HTR-8/SVneo (cell line): ENCODE data around the gene PTPRE.
A peak's percentile ranks its signal among the peaks of the same experiment; 100 is the strongest.

Experiments used
- DNase-seq: peaks from one replicate; pipeline ENCODE4 v3.0.0; 2011; ENCODE audit warnings: low spot score, mixed read lengths; ENCODE audit not compliant: insufficient read length
- FAIRE-seq: peaks from 2 replicates; lab custom pipeline; 2011; peaks lifted over from hg19 to GRCh38; lab: Jason Lieb, UNC

The PTPRE gene

DNA sequence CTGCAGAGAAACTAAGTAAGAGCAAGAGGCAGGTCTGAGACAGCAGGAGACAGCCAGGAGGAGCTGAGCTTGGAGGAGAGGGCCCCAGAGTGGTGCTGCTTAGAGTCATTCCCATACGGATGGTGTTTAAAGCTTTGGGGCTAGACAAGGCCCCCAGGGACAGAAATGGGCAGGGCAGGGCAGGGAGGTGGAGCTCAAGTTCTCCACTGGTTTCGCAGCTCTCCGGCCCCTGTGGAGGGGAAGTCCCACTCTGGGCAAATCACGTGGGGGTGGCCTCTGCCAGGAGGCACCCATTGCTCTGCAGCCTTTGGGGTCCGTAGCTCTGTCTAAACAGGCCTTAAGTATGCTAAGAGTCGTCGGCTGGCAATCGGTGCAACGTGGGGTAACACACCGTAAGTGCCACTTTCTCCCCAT, 1.0 kb upstream of the PTPRE start:
- DNase-seq, result no peak
- no peak for FAIRE-seq

DNA sequence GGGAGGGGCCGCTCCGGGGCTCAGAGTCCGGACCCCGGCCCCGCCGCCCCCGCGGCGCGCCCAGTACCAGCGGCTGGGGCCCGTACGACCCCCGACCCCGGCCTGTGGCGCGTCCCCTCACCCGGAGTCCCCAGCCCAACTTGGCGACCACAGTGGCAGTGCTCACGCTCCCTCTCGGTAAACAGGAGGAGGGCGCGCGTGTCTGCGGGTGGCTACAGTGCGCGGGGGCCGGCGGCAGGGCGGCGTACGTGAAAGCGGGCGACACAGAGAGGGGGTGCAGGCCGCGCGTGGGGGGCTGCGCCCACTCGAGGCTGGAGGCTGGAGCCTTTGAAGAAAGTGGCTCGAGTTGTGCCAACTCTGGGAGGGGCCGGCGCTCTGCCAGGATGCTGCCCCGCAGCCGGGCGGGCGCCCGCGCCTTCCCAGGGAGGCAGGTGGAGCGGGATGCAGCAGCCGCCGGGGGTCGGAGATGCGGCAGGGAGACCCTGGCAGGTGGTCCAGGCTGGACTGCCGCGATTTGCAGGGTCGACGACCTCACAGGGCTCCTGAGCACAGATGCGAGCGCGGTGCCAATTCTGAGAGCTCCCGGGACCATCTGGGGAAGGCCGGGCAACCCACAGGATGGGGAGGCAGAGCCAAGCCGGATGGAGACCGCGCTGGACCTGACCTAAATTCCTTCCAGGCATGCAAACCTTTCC, 655 bp downstream of the PTPRE start:
- FAIRE-seq (no peak), DNase-seq (no peak)

DNA sequence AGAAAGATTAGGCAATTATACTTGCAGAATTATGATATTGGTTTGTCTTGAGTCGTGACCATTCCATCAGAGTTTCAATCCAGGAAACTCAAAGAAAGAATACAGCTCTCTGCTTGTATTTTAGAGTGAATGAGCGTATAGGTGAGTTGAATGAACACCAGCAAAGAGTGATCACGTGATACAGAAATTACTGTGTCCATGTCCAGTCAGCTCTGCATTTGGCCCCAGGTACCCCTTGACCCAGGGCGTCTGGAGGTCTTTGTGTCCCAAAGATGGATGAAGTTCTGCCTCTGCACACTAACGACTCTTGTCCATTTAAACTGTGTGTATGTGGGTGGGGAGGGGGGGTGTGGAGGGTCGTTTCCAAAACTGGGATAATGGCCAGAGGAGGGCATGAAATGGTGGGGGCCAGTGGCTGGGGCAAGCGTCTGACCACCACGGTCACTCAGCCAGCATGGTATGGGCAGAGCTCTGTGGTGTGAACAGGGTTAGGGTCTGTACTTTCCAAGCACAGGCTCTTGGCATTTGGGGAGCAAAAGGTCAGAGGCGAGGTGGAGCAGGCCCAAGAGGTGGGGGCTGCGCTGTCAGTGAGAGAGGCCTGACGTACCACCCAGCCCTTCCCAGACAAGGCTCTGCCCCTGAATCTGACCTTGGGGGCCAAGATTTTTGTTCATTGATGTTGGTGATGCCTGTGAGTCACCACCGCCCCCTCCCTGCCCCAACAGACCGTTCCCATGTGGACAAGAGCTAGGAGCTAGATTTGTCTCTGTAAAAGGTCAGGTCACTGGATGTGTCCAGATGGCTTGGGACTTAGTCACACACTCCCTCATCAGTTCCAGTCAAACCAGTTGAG, 1.4 kb downstream of the PTPRE start:
- FAIRE-seq (peak; percentile 31), DNase-seq (peak; percentile 63)

DNA sequence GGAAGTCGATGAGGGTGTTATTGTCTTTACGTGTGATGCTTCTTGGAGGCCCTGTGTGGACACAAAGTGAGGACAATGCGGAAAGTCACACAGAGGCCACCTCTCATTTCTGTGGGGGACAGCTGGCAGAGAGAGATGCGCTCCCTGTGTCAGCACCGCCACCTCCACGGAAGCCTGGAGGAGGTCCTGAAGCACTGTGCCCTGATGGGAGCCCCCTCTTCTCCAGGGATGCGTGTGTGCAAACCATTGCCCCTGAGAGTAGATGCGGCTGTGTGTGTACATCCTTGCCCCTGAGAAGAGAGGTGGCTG, 2.0 kb downstream of the PTPRE start:
- FAIRE-seq, result no peak
- DNase-seq, result no peak

DNA sequence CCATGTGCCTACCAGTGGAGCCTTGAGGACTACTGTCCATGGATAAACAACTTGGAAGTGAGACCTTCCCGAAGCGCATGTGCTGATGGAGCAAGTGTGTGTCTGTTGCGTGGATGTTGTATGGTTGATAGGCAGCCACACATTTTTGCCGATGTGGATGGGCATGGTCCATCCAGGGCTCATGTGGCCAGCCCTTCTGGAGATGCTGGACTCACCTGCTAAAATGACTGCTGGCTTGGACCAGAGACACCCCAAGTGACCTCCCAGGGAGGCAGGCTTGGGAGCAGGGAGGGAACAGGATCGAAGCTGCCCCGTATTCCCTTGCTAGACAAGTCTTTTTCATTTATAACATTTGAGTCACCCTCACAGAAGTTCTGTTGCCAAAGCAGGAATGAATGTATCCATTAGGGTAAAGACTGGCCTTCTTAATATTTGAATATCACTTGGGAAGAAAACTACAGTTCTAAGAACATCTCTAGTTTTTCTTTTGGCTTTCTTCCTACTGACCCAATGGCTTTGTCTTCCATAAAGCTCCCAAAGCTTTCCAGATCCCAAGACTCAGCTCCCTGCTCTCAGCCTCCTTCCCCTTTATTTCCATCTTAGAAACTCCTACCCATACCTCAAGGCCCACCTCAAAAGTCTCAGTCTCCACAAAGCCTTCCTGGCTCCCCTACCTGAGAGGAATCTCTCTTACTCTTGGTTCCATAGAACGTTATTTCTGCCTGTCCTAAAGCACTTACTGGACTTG, 3.0 kb downstream of the PTPRE start:
- DNase-seq (no peak), FAIRE-seq (no peak)

DNA sequence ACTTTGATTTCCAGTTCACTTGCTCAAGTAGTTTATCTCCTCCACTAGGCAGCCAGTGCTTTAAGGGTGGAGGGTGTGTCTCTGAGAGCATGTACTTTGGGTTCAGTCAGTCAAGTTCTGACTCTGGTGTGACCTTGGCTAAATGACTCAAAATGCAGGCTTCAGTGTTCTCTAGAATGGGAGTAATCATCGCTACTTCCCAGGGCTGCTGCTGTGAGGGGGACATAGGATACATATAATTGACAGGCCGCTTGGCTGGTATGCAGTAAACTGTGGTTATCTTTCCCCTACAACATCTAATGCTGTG, 3.5 kb downstream of the PTPRE start:
- no peak for FAIRE-seq
- no peak for DNase-seq

DNA sequence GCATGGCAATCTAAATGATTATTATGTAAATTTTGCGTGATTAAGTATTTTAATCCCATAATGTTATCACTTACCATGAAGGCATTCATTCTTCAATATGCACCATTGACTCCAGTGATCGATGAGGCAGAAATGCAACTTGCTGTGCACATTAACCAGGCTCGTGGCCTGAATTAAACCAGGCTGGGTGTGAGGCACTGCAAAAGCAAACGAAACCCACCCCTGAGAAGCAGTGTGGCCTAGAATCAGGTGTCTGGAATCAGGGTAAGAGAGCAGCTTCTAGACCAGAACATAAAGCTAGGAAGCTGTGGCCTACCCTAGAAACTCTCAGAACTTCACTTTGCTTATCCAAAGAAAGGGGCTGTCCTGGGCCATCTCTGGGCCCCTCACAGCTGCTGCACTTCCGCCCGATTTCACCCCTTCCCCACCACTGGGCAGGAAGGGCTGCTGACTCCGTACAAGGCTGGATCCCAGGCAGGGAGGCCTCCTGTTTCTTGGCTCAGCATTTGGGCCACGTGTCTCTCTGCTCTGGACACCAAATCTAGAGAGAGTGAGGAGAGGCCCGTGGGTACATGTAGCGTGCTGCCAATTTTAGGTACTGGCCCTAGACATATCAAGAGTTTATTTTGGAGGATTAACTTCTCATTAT, 4.4 kb downstream of the PTPRE start:
- FAIRE-seq, result no peak
- no peak for DNase-seq

DNA sequence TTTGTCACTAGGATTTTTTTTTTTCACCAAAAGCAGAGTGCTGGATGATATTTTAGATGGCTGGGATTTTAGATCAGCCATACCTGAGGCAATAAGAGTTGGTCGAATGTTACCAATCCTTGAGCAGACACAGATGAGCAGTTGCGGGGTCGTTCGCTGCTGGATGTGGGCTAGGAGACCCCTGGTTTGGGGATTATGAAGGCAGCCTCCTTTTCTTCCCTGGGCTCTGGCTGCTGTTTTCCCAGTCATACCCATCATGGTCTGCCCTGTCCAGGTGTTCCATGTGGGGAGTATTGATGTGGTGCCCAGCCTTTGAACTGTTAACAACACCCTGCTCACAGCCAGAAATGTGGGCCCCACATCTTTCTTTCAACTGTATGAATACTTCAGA, 5.0 kb downstream of the PTPRE start:
- no peak for DNase-seq
- no peak for FAIRE-seq

DNA sequence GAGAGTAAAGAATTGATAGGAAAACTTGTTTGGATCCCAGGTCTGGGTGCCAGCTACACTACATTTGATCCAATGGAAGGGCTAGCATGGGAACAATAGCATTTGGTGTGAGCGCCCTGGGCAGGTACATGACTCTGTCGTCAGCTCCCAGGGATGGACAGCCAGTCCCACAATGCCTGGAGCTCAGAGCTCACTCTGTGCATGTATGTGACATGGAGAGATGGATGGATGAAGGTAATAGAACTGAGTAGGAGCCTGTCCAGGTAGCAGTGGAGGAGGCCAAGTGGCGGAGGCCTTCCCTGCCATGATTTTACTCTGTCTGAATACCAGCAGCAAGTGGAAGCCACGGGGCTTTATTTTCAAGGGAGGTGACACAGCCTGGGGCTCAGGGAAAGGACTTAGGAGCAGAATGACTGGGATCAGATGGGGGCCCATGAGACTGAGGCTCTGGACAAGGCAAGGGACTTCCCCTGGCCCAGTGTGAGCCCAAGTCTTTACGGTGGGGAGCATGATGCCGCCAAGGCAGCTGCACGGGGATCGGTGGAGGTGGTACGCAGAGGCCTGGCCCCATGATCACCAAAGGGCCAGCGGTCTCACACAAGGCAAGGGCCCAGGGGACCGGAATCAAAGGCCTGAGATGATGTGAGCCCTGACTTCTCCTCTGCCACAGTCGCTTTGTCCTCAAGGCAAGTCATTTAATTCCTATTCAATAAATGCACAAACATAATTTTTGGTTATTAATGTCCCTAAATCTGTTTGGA, 5.9 kb downstream of the PTPRE start:
- FAIRE-seq (no peak), DNase-seq (no peak)

DNA sequence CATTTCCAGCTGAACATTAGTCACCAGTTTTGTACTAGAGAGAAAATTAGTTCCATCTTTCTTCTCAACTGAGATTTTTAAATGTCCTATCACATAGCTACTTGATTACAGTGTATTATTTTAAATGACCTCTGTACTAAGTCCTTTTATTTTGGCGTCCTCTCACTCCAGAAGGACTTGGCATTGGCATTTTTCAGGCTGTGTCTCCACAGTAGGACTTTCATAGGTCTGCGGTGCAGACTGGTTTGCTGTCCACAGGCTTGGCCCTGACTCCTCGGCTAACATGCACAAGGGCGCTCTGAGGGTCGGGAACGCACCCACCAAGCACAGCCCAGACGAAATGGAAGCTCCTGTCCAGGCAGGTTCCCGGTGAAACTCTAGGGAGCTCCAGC, 6.5 kb downstream of the PTPRE start:
- DNase-seq, result no peak
- FAIRE-seq, result no peak

DNA sequence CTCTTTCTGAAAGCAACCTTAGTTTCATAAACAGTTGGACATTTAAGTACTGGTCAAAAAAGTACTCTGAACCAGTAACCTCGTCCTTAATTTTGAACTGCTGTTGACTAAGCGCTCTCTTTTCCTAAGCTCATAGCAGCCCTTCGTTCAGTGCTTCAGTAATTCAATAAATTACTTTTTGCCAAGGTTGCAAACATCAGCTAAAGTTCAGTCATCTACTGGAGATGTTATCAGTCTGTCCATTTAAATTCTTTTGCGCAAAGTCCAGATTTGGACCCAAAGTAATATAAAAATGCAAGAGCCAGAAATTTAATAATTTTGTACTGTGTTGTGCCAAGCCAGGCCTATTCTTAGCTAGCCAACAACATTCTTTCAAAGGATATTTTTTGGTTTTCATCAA, 8.4 kb downstream of the PTPRE start:
- FAIRE-seq, result no peak
- no peak for DNase-seq

DNA sequence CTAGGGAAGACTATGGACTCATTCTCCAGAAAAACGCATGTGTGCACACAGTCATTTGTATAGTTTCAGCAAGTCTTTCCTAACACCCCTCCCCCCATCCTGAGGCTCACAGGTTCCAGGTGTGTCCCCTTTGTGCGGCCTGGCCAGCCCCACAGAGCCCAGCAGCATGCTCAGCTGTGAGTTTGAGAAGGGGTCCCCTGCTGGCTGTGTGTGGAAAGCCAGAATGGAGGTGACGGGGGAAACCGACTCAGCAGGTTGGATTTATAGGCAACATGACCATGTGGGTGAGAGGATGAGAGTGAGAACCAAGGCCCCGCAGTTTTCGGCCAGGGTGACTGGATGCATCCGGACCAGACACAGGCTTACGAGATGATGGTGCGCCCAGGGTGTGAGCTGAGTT, 9.9 kb downstream of the PTPRE start:
- no peak for DNase-seq
- no peak for FAIRE-seq

DNA sequence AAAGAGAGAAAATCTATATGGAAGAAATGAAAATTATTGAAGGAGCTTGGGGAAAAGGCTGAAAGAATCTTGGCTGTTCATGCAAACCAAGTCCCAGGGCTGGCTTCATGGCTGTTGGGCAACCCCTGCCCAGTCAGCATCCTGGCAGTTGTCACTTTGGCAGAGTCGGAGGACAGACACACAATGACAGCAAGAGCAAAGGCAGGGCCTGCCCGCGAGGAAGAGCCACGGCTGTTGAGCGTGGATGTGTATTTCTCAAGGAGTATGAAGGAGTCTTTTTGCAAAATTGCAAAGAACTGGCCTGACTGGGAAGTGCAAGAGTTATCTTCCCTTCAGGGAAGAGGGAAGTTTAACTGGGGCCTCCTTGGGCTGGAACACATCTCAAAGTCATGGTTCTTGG, 11.7 kb downstream of the PTPRE start:
- DNase-seq (no peak), FAIRE-seq (no peak)

DNA sequence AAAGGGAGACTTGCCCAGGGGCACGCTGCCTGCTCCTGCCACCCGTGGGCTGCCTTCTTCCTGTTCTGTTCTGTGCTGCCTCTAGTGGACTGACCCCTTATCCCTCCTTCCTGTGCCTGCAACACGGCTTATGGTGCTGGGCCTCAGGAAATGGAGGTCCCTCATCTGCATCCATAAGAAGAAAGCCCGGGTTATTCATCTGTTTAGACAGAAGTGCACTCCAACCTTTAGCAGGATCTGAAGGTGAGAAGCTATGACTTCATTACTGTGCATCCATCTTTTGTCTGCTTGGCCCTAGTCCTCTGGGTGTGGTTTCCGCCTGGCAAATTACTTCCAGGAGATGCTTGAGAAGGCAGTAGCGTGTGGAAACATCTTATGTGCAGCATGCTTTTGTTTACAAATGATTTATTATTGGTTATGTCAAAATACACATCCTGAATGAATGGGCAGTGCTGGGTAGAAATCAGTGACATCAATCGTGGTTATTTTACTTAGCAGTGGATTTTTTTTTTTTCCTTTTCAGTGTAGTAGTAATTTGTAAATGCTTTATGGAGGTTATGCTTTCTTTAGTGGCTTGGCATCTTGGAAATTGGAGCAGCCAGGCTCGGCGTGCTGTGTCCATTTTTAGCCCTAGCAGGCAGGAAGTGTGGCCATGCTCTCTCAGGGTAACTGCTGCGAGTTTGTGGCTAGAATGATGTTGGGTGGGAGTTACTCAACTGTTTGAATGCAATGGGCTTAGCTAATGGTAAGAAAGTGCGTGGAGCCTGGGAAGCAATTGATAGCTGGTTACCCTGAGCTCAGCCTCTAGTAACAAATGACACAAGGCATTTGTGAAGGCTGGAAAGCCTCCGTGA, 12.7 kb downstream of the PTPRE start:
- DNase-seq (peak; percentile 26), FAIRE-seq (no peak)

DNA sequence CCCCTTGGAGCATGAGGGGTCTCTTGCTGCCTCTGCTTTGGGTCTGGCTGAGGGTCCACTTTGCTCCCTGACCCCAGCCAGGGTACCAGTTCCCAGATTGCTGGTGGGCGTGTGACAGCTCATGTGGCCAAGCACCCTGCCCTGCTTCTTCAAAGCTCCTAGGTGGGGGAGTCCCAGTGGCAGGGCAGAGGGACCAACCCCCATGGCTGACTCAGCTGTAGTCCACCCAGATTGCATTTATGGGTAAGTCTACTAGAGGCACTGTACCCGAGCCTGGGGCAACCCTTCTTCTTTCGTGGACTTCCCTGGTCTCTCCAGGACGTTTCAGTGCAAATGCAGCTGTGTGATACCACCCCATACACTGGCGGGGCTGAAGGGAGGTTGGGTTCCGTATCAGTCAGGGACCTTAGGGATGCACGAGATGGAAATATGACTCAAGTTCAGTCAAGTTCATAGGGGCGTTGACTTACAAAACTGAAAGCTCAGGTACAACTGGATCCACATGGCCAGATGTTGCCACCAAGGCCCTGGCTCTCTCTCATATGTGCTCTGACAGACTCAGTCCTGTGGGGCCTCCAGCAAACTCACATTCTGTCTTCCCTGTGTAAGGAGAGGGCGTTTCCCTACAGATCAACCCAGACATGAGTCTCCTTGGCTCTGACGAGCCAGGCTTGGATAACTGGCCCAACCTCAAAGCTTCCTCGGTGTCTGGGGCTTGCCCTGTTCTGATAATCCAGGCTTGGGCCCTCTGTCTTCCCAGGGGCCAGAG, 13.6 kb downstream of the PTPRE start:
- FAIRE-seq, result no peak
- DNase-seq, result no peak

DNA sequence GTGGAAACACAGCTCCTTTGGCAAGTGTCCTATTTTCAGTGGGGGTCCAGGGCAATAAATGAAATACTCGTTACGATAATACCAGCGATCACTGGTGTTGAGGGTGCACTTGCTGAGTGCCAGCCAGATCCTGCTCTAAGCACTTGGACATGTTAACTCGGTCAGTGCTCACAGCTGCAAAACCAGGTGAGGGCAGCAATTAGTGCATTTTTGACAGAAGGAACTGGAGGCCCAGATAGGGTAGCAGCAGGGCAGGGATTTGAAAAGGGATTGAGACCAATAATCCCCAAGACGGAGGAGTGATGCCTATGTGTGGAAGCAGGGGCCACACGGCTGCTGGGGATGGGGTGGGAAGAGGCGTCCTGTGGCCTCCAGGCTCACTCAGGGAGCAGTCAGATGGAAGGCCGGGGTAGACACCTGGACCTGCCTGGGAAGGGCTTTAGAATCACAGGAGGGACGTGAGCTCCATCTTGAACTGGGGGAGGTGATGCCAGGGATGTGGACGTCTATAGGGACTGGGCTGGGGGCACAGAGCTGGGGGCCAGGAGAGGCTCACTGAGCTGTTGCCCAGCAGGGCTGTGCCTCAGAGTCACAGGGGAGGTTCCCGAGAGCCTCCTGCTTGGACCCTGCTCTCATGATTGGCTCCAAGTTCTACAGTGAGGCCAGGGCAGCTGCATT, 14.3 kb downstream of the PTPRE start:
- FAIRE-seq (no peak), DNase-seq (no peak)

DNA sequence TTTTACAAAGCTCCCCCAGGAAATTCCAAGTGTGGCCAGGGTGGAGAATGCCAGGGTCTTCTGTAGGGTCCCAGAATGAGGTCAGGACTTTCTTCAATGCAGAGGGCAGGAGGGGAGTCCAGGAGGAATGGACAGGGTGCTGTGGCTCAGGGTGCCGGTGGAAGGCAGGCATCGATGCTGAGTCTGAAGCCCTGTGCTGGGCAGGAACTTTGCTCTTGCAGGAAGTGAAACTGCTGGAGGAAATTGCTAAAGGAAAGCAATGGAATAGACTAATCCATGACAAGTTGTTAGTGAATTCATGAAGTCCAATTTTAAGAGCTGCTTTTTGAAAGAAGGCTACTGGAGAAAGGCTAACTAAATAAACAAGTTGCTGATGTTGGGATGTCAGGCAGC, 14.8 kb downstream of the PTPRE start:
- DNase-seq, result no peak
- no peak for FAIRE-seq

DNA sequence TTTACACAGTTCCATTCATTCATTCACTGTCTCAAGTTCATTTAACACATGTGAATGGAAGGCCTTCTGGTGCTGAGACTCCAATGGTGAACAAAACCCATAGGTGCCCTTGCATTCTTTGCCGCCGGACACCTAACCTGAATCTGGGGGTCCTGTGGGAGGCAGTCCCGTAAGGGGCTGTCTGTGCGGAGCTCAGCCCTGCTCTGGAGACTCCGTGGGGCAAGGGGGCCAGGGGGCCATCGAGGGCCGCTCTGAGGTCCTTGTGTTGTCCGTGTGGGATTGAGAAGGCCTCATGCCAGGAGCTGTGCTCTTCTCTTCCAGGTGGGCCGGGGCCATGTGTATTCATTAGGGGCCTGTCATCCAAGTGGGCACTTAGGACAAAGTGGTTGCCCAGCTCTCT, 15.3 kb downstream of the PTPRE start:
- no peak for DNase-seq
- no peak for FAIRE-seq
